ENCODE data around the gene FAM53B.

DNA sequence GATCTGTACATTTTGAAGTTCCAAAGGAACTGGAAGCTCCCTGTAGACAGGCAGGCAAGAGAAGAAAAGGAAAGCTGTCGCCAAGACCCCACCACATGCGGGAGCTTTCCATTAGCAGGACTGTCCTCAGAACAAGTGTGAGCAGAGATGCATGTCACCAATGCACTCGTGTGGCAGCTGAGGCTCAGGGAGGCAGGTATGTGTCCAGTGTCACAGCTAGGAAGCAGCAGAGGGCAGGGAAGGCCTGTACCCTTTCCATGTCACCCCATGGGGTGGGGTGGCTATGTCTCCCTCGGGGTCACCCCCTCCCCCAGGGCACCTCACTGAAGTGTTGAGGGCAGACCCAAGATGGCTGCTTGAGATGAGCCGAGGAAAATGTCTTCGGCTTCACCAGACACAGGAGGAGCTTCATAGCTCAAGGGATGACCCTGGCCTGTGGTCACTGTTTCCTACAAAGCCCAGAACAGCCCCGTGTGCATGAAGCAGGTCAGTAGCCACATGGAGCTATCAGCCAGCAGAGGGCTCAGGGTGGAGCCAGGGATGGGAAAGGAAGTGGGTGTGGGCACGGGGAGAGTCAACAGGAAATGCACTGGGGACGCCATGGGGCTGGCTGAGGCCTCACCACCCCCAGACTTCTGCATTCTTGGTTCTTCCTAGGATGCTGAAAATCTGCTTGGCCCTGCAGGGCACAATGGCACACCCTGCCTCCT, 96.6 kb downstream of the FAM53B start:
- TF ChIP-seq, protein P1, sequence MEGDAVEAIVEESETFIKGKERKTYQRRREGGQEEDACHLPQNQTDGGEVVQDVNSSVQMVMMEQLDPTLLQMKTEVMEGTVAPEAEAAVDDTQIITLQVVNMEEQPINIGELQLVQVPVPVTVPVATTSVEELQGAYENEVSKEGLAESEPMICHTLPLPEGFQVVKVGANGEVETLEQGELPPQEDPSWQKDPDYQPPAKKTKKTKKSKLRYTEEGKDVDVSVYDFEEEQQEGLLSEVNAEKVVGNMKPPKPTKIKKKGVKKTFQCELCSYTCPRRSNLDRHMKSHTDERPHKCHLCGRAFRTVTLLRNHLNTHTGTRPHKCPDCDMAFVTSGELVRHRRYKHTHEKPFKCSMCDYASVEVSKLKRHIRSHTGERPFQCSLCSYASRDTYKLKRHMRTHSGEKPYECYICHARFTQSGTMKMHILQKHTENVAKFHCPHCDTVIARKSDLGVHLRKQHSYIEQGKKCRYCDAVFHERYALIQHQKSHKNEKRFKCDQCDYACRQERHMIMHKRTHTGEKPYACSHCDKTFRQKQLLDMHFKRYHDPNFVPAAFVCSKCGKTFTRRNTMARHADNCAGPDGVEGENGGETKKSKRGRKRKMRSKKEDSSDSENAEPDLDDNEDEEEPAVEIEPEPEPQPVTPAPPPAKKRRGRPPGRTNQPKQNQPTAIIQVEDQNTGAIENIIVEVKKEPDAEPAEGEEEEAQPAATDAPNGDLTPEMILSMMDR (tag by site-specific recombination; IDR thresholded peaks at IDR 0.05): no peak
- TF ChIP-seq, protein P2, sequence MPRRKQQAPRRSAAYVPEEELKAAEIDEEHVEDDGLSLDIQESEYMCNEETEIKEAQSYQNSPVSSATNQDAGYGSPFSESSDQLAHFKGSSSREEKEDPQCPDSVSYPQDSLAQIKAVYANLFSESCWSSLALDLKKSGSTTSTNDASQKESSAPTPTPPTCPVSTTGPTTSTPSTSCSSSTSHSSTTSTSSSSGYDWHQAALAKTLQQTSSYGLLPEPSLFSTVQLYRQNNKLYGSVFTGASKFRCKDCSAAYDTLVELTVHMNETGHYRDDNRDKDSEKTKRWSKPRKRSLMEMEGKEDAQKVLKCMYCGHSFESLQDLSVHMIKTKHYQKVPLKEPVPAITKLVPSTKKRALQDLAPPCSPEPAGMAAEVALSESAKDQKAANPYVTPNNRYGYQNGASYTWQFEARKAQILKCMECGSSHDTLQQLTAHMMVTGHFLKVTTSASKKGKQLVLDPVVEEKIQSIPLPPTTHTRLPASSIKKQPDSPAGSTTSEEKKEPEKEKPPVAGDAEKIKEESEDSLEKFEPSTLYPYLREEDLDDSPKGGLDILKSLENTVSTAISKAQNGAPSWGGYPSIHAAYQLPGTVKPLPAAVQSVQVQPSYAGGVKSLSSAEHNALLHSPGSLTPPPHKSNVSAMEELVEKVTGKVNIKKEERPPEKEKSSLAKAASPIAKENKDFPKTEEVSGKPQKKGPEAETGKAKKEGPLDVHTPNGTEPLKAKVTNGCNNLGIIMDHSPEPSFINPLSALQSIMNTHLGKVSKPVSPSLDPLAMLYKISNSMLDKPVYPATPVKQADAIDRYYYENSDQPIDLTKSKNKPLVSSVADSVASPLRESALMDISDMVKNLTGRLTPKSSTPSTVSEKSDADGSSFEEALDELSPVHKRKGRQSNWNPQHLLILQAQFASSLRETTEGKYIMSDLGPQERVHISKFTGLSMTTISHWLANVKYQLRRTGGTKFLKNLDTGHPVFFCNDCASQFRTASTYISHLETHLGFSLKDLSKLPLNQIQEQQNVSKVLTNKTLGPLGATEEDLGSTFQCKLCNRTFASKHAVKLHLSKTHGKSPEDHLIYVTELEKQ (tag by site-specific recombination; IDR thresholded peaks at IDR 0.05; ENCODE audit: borderline replicate concordance): no peak
